Measurements from ENCODE around the gene ADCY4. TPM values are rescaled to one million over a fixed set of nuclear protein-coding genes. Genes with fewer than 3 reads are reported as not detected.

ADCY4 gene
- total and polyA plus RNA-seq, 2 donors (not counting 1 experiment from before 2014, with no cell fraction given), result 2.3 to 7.8 TPM

- no peak for TF ChIP-seq EZH2 (IDR thresholded peaks at IDR 0.05; ENCODE audit: borderline replicate concordance, insufficient read depth, low read depth, low read length, poor library complexity, severe bottlenecking)
- TF ChIP-seq CTCF (IDR thresholded peaks at IDR 0.05), result no peak
- no peaks in the 10 kb centered on the region for H3K79me2 ChIP-seq (ENCODE audit: control insufficient read depth, insufficient read depth, low read length)
Observed at GRCh38 chr14:24321212-24321975, 13.5 kb downstream of the ADCY4 start.

More at GRCh38 chr14:24321212-24321975, 13.5 kb downstream of the ADCY4 start:
- CTCF ChIA-PET, result interaction anchor here (1.1 to 9.1 kb wide), 3 partner anchors 11 to 14 kb away, joined by 3 to 65 read pairs (median 6); partner anchors contain the start of genes CIDEB and LTB4R2
- POLR2A ChIA-PET, result no interaction called here
- Histone ChIP-seq H3K9me3 (ENCODE audit: control extremely low read depth in 1 of 3, control insufficient read depth in 2 of 3, insufficient read depth in 1 of 3, low read length in 2 of 3) (no peaks in the 10 kb centered on the region), H3K36me3 (replicated peaks in 1 of 2; ENCODE audit: control extremely low read depth in 1 of 2, control insufficient read depth in 1 of 2, extremely low read depth in 1 of 2, insufficient read depth in 2 of 2, low read length in 1 of 2) (no peaks in the 10 kb centered on the region), H3K27me3 (replicated peaks in 1 of 4; ENCODE audit: control extremely low read depth in 1 of 4, control insufficient read depth in 3 of 4, insufficient read depth in 4 of 4, low read length in 3 of 4) (peaks cover 0 to 6% (median 0%) of the 10 kb centered on the region in 4 experiments), H4K20me1 (ENCODE audit: control insufficient read depth, insufficient read depth, low read length, poor library complexity, severe bottlenecking) (no peaks in the 10 kb centered on the region), H3K9ac (ENCODE audit: low read length) (no peak overlapping the region), H3K4me1 (ENCODE audit: control insufficient read depth in 2 of 2, insufficient read depth in 2 of 2, low read length in 2 of 2) (no peaks in the 10 kb centered on the region), H2AFZ (ENCODE audit: insufficient read depth, low read depth, low read length, poor library complexity, severe bottlenecking) (no peak overlapping the region), H3K27ac (ENCODE audit: low read length in 2 of 2) (no peak overlapping the region), H3K4me3 (ENCODE audit: control extremely low read depth in 1 of 5, extremely low read depth in 1 of 5, insufficient read depth in 1 of 5, low read depth in 2 of 5, low read length in 4 of 5) (no peak overlapping the region), H3K4me2 (replicated peaks; ENCODE audit: low read depth, low read length, poor library complexity, severe bottlenecking) (no peak overlapping the region)
- intact Hi-C loops (cut with micrococcal nuclease), result no loop called here
- DNase-seq, result no peak
- no peaks in the 10 kb centered on the region for H3K4me1 Mint-ChIP-seq
- 95% methylated on average over 10 of the region's 14 CpGs for WGBS (ENCODE audit: insufficient coverage)
- no peak overlapping the region for H3K4me3 Mint-ChIP-seq
- ATAC-seq (ENCODE audit: low read depth), result no peak
- H3K27me3 Mint-ChIP-seq, result peaks cover 11% of the 10 kb centered on the region
- no peak overlapping the region for H3K27ac Mint-ChIP-seq
- no peaks in the 10 kb centered on the region for H3K9me3 Mint-ChIP-seq (ENCODE audit: insufficient read depth)

Data from B cell (primary cell).